A204.1 (cell line): ENCODE results near the gene LVRN.

Experiments
- FAIRE-seq: peaks from 2 replicates; lab custom pipeline; 2012; peaks lifted over from hg19 to GRCh38; lab: Jason Lieb, UNC

LVRN gene

DNA sequence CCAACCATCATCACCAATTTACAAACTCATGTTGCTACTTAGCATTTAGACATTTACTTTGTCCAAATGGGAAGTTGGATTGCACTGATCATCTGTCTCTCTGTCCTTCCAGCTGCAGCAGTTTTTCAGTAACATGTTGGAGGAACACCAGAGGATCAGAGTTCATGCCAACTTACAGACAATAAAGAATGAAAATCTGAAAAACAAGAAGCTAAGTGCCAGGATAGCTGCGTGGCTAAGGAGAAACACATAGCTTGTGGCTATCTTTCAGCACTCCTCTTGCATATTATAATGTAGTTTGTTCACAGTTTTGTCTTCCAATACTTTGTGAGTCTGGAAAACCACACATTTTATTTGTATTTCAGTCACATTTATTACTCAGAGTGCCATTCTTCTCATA, 63.6 kb downstream of the LVRN start:
- no peak for FAIRE-seq

DNA sequence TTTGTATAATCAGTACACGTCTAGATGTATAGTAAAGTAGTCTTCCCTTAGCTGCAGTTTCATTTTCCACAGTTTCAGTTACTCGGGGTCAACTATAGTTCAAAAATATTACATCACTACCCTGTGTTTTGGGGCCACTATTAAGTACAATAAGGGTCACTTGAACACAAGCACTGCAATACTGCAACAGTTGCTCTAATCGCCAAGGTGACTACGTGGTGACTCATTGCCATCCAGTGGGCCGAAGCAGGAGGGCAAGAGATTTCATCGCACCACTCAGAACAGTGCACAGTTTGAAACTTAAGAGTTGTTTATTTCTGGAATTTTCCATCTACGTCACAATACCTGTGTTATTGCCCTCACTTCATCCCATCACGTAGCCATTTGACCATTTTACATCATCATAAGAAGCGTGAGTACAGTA, 69.8 kb downstream of the LVRN start, which contains the start of gene ARL14EPL:
Gene ARL14EPL, plus strand, starts transcription at position 379 of the 424 bp plus-strand sequence. CDS start 18,994 bp downstream, outside the sequence.
- FAIRE-seq, result no peak

DNA sequence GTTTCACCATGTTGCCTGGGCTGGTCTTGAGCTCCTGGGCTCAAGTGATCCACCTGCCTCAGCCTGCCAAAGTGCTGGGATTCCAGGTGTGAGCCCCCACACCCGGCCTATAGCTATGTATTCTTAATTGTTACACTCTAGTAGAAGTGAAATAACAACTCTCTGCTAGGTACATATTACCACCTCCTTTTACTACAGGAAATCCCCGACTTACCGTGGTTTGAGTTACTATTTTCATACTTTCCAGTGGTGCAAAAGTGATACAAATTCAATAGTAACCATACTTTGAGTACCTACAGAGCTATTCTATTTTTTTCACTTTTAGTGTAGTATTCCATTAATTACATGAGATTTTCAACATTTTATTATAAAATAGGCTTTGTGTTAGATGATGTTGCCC, 70.7 kb downstream of the LVRN start:
- FAIRE-seq, result no peak

DNA sequence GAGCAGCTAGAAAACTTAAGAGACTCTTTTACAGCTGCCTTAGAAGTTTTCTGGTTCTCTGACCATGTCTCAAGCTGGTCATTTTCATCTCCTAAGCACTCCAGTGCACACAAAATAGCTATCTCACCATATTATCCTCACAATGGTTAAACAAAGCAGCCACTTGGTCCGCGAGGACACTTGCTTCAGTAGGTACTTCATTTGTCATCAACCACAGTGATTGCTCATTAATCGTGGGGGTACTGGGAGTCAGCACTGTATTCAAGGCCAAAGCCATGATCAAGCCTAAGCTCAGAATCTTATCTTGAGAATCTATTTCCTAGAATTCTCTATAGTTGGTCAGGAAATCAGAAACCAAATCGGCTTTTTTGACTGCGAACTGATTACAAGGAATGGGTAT, 72.8 kb downstream of the LVRN start:
- FAIRE-seq, result no peak

DNA sequence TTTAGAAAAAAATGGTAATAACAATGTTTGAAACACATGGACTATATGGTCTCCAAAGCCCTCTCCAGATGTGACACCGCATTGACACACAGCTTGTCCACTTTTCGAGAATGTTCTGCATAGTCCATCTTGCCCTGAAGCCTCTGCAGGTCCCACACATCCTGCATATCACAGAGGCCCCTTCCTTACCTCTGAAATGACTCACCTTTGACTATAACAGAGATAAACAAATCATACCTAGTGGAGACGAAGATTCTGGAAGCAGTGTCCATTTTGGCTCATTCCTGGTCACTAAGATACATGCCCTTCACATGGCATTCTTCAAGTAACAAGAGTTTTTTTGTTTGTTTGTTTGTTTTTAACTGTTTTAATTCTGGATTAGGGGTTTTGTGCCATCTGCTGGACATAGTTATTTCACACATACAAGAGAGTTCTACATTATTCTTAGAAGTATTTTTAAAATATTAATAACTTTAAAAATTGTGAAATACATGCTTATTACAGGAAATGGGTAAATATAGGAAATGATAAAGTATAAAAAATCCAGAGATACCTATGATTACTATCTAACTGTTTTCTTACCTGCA, 75.1 kb downstream of the LVRN start:
- FAIRE-seq, result no peak

DNA sequence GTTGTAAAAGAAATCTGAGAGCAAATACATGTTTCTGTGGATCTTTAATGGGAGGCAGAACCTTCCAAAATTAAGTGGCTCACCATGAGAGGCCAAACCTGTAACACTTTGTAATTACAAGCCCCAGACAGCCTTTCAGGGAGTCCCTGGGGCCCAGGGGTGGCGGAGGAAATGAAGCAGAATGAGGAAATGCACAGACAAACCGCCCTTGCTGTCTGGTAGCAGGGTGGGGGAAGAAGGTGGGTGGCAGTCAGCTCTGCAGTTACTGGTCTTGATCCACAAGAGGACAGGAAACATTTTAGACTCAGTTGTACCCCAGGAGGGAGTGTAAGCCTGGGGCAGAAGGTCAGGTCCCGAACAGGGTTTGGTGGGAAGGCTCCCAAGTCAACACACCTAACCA, 76.5 kb downstream of the LVRN start:
- no peak for FAIRE-seq

DNA sequence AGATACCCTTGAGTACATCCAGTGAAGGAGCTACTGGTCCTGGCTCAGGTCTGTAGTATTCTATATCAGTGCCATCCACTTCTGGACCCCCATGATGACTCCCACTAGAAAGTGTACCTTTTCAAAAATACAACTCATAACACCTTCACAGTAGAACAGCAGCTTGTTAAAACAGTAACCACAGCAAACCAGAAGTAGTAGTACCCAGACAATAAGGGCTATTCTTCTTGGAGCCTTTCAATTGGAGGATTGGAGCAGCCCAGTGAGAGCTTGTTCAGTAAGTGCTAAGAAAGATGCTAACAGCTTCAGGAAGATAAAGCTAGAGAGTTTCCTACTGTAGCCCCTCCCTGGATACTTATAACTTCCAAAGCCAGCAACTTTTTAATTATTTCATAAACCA, 80.1 kb downstream of the LVRN start:
- FAIRE-seq, result no peak

DNA sequence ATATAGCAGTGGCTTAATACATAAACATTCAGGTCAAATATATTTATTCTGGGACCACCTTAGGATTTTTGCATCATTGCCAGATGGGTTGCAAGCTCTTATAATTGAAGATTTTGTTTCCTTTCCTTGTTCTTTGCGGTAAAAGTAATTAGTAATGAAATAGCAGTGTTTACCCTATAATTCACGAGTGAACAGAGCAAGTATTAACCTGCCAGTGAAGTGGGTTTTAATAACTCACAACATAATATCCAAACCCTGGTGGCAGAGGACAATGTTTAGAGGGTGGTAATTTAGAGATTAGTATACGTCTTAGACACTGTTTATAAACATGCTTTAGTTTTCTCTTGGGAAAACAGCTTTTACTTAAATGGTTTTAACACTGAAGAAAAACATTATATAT, 81.8 kb downstream of the LVRN start:
- FAIRE-seq, result no peak

DNA sequence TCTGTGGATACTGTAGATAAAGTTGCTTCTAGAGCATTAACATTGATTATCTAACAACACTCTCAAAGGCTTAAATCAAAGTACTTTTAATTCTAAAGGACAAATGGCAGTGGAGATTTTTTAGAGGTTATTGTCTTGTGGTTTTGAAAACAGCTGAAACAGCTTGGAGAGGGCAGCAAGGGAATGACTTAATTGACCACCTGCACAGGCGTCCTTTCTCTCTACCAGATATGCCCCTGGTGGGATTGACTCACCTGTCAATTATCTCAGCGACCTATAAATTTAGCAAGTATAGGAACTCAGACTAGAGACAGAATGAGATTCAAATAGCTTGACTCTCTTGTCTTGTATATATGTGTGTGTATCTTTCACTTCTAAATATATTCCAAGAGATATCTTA, 83.5 kb downstream of the LVRN start:
- FAIRE-seq, result no peak

DNA sequence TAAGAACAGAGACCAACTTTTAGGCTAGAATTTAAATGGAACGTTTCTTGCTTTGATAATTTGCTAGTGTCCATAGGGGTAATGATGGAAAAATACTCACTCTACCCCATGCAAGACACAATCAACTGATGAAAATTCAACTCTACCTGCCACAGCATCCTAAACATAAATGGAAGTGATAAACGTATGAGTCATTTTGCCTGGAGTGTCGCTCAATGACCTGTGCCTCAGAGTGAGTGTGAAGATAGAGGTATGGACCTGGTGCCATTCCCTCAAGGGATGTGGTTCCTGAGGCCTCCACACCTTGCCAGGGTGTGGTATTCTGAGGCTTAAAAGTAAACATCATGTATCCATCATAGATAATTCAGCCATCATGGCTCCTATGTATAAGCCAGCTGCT, 84.0 kb downstream of the LVRN start:
- FAIRE-seq, result no peak

DNA sequence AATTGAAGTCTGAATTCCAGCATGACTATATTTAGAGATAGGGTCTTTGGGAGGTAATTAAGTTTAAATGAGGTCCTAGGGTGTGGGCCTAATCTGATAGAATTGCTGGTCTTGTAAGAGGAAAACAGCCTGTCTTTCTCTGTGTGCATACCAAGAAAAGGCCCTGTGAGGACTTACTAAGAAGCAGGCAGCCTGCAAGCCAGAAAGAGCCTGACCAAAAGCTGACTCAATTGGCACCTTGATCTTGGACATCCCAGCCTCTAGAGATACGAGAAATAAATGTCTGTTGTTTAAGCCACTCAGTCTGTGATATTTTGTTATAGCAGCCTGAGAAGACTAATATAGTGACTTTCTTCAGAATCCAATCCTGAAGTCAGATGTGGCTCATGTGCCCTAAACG, 84.5 kb downstream of the LVRN start:
- no peak for FAIRE-seq

DNA sequence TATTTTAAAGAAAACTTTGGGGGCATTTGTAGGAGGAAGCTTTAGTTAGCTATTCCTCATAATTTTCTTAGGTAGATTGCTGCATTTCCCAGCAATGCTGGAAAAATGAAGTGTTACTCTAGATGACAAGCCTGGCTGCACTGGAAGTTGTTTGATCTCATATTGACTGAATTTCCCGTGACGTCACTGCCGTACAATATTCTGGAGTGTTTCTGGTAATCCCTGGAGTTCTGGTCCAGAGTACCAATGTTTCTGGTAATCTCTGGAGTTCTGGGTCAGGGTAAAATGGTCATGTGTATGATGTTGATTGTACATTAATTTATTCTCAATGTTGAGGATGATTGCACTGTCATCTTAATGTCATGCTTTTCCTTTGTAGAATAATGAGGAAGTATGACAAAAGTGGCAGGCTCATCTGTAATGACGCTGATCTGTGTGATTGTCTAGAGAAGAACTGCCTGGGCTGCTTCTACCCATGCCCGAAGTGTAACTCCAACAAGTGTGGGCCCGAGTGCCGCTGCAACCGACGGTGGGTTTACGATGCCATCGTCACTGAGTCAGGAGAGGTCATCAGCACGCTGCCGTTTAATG, 96.2 kb downstream of the LVRN start:
- no peak for FAIRE-seq

DNA sequence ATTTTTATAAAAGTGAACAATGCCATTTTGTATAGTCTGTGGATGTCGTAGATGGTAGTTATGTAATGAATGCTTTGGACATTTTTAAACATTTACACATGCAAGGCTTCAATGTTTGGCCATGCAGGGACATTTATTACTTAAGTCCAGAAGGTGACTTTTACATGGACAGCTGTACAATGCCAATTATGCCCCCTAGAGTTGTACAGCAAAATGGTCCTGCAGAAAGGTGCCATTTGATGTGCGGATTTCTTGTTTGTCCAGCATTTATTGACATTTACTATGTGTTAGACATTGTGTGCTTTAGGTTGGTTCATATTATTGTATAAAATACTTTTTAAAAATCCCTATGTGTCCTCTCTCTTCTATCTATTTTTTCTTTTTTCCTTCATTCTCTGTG, 100.1 kb downstream of the LVRN start:
- FAIRE-seq, result no peak

DNA sequence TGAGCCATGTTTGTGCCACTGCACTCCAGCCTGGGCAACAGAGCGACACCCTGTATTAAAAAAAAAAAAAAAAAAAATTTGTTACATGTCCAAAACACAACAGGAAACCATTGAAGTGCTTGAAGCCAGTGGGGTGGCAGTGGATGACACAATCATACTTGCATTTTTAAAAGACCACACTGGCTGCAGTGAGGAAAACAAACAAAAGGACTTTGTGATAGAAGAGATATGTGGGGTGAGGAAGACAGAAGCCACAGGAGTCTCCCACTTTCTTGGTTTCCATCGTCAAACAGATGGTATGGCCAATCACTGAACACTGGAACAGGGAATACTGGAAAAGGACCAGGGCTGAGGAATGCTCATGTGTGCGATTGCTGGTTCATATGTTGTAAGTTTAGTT, 101.7 kb downstream of the LVRN start:
- no peak for FAIRE-seq

DNA sequence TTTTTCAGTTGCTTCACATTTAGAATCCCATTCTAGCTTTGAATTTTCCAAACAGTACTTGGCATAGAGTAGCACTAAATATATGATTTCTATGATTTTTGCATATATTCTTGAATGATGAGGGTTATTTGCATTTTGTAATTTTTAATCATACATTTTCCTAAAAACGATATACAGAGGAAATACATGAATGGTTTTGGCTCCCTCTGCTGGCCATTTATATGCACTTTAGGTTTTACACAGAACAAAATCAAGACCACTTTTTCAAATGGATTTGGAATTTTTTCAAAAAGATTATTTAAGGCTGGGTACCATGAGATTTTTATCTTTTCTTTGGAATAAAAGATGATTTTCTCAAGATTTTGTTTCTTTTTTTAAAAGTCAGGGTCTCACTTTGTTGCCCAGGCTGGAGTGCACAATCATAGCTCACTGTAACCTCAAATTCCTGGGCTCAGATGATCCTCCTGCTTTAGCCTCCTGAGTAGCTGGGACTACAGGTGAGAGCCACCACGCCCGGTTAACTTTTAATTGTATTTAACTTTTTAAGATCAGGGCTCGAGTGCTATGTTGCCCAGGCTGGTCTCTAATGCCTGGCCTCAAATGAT, 105.9 kb downstream of the LVRN start:
- peak; percentile 96 for FAIRE-seq

DNA sequence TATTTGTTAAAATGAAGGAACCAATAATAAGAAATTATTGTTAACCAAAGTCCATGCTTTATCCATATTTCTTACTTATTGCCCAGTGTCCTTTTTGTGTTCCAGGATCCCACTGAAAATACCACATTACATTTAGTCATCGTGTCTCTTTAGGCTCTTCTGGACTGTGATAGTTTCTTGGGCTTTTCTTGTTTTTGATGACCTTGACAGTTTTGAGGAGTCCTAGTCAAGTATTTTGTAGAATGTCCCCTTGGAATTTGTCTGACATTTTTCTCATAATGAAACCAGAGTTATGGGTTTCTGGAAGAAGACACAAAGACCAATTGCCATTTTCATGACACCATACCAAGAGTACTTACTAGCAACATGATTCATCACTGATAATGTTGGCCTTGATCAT, 108.9 kb downstream of the LVRN start:
- no peak for FAIRE-seq

DNA sequence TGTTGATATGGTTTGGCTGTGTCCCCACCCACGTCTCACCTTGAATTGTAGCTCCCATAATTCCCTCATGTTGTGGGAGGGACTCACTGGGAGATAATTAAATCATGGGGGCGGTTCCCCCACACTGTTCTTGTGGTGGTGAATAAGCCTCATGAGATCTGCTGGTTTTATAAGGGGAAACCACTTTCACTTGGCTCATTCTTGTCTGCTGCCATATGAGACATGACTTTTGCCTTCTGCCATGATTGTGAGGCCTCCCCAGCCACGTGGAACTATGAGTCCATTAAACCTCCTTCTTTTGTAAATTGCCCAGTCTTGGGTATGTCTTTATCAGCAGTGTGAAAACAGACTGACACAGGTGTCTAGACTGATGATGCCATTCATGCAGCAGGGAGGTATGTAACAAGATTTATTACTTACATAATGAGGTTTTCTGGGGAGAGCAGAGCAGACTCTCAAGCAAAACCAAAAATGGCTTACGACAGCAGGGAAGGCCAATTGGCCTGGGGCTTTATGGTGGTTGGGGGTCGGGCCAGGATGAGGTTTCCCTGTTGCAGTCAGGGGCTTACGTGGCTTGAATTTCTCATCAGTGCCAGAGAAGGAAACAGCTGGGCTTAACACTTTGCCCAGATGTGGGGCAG, 113.0 kb downstream of the LVRN start:
- no peak for FAIRE-seq

DNA sequence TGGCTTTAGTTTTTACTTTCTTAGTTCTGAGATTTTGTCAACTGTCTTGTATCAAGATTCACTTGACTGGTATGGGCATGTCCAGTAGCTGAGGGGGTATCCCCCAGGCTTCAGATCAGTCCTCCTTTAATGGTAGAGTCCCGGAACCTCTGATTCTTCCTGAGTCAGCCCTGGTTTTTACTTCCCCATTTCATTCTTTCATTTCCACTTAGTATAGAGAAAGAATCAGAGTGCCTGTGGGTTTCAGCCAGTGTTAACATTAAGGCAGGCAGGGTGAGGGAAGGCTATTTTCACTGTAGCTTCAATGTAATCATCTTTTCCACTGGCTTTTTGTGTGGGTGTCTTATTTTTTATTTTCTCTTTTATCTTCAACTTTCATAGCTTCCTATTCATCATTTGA, 114.2 kb downstream of the LVRN start:
- FAIRE-seq, result no peak
